WTC11 (cell line): ENCODE data around the gene ABCG1.

Experiments used
- CTCF ChIP-seq: fragments of 200-600 bp; IDR thresholded peaks from 2 replicates; pipeline ENCODE4 v1.8.0; 2022; ENCODE audit warnings: antibody characterized with exemption
- ESRRA ChIP-seq: sonication (generic); formaldehyde crosslinking; IDR thresholded peaks from 2 replicates; pipeline ENCODE4 v1.8.1; 2022; ENCODE audit warnings: mild to moderate bottlenecking, missing genetic modification reagents, borderline replicate concordance
- IRF1 ChIP-seq: sonication (generic); formaldehyde crosslinking; IDR thresholded peaks from 2 replicates; pipeline ENCODE4 v1.8.0; 2023; ENCODE audit warnings: missing genetic modification reagents
- NR3C1 ChIP-seq: sonication (generic); formaldehyde crosslinking; conservative IDR thresholded peaks from 2 replicates; pipeline ENCODE4 v1.8.1; 2023; ENCODE audit warnings: low read depth, mild to moderate bottlenecking, missing genetic modification reagents
- ZNF121 ChIP-seq: sonication (generic); formaldehyde crosslinking; IDR thresholded peaks from 2 replicates; pipeline ENCODE4 v1.8.0; 2023; ENCODE audit warnings: missing genetic modification reagents
- ZNF281 ChIP-seq: sonication (generic); formaldehyde crosslinking; IDR thresholded peaks from 2 replicates; pipeline ENCODE4 v1.8.0; 2023; ENCODE audit warnings: mild to moderate bottlenecking, missing genetic modification reagents
- ZSCAN18 ChIP-seq: fragments of 250-450 bp; sonication (Bioruptor Pico); IDR thresholded peaks from 2 replicates; pipeline ENCODE4 v2.1.2; 2022; ENCODE audit warnings: mild to moderate bottlenecking, moderate library complexity
- TF ChIP-seq, protein P1 (sequence below): sonication (generic); formaldehyde crosslinking; IDR thresholded peaks from 2 replicates; pipeline ENCODE4 v1.8.1; 2023; ENCODE audit warnings: mild to moderate bottlenecking, missing genetic modification reagents
- TF ChIP-seq, protein P2 (sequence below): sonication (generic); formaldehyde crosslinking; IDR thresholded peaks from 2 replicates; pipeline ENCODE4 v1.8.0; 2022; ENCODE audit warnings: mild to moderate bottlenecking, missing genetic modification reagents
- TF ChIP-seq, protein P3 (sequence below): sonication (generic); formaldehyde crosslinking; IDR thresholded peaks from 2 replicates; pipeline ENCODE4 v1.8.1; 2023; ENCODE audit warnings: mild to moderate bottlenecking, moderate library complexity, missing genetic modification reagents
- TF ChIP-seq, protein P4 (sequence below): sonication (generic); formaldehyde crosslinking; IDR thresholded peaks from 2 replicates; pipeline ENCODE4 v1.8.0; 2022; ENCODE audit warnings: mild to moderate bottlenecking, missing genetic modification reagents

- TF ChIP-seq NR3C1 (CRISPR knock-in tag) (no peak), CTCF (no peak), IRF1 (CRISPR knock-in tag) (no peak), ZNF281 (CRISPR knock-in tag) (no peak), ZSCAN18 (CRISPR knock-in tag) (no peak), ZNF121 (no peak), ESRRA (CRISPR knock-in tag) (no peak)
- TF ChIP-seq, protein P1, sequence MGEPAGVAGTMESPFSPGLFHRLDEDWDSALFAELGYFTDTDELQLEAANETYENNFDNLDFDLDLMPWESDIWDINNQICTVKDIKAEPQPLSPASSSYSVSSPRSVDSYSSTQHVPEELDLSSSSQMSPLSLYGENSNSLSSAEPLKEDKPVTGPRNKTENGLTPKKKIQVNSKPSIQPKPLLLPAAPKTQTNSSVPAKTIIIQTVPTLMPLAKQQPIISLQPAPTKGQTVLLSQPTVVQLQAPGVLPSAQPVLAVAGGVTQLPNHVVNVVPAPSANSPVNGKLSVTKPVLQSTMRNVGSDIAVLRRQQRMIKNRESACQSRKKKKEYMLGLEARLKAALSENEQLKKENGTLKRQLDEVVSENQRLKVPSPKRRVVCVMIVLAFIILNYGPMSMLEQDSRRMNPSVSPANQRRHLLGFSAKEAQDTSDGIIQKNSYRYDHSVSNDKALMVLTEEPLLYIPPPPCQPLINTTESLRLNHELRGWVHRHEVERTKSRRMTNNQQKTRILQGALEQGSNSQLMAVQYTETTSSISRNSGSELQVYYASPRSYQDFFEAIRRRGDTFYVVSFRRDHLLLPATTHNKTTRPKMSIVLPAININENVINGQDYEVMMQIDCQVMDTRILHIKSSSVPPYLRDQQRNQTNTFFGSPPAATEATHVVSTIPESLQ = no peak
- TF ChIP-seq, protein P2, sequence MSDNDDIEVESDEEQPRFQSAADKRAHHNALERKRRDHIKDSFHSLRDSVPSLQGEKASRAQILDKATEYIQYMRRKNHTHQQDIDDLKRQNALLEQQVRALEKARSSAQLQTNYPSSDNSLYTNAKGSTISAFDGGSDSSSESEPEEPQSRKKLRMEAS (CRISPR knock-in tag) = no peak
- TF ChIP-seq, protein P3, sequence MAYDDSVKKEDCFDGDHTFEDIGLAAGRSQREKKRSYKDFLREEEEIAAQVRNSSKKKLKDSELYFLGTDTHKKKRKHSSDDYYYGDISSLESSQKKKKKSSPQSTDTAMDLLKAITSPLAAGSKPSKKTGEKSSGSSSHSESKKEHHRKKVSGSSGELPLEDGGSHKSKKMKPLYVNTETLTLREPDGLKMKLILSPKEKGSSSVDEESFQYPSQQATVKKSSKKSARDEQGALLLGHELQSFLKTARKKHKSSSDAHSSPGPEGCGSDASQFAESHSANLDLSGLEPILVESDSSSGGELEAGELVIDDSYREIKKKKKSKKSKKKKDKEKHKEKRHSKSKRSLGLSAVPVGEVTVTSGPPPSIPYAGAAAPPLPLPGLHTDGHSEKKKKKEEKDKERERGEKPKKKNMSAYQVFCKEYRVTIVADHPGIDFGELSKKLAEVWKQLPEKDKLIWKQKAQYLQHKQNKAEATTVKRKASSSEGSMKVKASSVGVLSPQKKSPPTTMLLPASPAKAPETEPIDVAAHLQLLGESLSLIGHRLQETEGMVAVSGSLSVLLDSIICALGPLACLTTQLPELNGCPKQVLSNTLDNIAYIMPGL (CRISPR knock-in tag) = no peak
- TF ChIP-seq, protein P4, sequence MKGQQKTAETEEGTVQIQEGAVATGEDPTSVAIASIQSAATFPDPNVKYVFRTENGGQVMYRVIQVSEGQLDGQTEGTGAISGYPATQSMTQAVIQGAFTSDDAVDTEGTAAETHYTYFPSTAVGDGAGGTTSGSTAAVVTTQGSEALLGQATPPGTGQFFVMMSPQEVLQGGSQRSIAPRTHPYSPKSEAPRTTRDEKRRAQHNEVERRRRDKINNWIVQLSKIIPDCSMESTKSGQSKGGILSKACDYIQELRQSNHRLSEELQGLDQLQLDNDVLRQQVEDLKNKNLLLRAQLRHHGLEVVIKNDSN (CRISPR knock-in tag) = no peak
These were observed 54.2 kb downstream of the ABCG1 start for GRCh38 chr21:42272984-42273600.
